ENCODE data around the gene MAML2.

Gene MAML2

DNA sequence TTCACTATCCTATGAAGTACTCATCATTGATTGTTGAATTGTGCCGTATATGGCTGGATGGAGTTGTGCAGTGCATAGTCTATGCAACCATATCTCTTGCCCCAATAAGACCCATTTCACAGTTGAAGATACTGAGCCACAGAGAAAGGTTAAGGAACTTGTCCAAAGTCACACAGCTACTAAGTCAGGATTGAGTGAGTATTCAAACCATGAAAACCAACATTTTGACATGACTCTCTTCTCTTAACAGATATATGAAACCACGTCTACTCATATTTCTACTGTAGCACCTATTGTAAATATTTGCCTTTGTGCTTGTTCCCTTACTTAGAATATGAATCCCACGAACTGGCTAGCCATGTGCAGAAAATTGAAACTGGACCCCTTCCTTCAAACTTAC, 58.1 kb downstream of the MAML2 start:
- H3K4me3 ChIP-seq (ENCODE audit: low read depth, low read length), result no peak overlapping the region
- TF ChIP-seq, protein P1, sequence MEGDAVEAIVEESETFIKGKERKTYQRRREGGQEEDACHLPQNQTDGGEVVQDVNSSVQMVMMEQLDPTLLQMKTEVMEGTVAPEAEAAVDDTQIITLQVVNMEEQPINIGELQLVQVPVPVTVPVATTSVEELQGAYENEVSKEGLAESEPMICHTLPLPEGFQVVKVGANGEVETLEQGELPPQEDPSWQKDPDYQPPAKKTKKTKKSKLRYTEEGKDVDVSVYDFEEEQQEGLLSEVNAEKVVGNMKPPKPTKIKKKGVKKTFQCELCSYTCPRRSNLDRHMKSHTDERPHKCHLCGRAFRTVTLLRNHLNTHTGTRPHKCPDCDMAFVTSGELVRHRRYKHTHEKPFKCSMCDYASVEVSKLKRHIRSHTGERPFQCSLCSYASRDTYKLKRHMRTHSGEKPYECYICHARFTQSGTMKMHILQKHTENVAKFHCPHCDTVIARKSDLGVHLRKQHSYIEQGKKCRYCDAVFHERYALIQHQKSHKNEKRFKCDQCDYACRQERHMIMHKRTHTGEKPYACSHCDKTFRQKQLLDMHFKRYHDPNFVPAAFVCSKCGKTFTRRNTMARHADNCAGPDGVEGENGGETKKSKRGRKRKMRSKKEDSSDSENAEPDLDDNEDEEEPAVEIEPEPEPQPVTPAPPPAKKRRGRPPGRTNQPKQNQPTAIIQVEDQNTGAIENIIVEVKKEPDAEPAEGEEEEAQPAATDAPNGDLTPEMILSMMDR (IDR thresholded peaks at IDR 0.05; ENCODE audit: low read depth, low read length), result no peak

DNA sequence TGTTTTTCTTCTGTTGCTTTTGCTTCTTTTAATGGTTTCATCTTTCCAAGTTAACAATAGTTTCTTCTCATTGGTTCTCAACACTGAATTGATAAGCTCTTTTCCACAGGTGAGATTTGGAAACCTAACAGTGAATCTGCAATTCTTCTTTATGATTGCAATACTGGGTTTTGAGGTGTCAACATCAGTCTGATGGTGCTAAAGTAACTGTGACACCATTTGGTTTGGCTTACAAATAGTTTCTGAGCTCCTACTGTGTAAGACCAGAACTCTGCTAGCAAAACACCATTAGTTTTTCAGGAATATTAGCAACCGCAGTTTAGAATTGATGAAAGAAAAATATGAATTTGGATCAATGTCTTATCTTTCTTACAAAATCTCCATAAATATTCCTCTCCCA, 58.6 kb downstream of the MAML2 start:
- H3K4me3 ChIP-seq (ENCODE audit: low read depth, low read length), result no peak overlapping the region
- TF ChIP-seq, protein P1 (IDR thresholded peaks at IDR 0.05; ENCODE audit: low read depth, low read length), result no peak

DNA sequence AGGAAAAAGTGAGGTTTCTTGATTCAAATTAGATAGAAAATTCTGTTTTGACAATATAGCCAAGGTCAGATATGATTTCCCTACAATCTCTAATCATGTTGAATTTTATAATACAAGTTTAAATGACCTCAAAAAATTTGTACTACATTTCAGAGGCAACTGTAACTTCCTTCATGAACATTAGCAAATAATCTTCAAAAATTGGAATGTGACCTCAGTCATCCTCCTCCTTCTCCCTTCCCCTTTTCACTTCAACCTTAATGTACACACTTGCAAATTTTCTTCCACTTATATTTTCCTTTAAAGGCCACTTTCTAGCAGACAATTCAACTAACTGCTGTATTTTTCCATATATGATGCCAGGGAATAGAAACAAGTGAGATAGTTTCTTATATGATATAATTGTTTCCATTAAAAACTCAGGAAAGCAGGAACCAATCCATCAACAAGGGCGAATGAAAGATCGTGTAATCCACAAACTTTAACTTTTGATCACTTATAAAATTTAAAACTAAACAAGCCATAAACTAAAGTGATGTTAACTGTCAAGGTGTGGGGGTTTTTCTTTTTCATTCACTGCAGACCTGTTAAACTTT, 60.3 kb downstream of the MAML2 start:
- TF ChIP-seq, protein P1 (IDR thresholded peaks at IDR 0.05; ENCODE audit: low read depth, low read length), result no peak

DNA sequence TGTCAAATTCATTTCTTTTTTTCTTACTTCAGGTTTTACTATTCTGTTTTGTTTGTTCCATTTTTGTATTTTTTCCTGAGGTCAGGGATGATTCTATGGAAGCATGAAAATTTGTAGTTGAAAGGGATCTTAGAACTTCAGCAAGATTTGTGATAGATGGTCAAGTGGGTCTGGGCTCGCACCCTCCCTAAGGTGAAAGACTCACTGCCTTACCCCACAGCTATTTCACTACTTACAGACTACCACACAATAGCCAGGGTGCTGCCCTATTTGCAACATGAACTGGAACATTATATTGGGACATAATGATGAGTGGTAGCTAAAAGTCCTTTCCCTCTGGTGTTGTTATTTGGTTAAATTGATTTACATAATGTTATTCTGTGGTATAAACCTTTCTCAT, 62.6 kb downstream of the MAML2 start:
- TF ChIP-seq, protein P1 (IDR thresholded peaks at IDR 0.05; ENCODE audit: low read depth, low read length), result no peak

More for the DNA sequence above, 60.3 kb downstream of the MAML2 start:
- no peak overlapping the region for H3K4me3 ChIP-seq (ENCODE audit: low read depth, low read length)

DNA sequence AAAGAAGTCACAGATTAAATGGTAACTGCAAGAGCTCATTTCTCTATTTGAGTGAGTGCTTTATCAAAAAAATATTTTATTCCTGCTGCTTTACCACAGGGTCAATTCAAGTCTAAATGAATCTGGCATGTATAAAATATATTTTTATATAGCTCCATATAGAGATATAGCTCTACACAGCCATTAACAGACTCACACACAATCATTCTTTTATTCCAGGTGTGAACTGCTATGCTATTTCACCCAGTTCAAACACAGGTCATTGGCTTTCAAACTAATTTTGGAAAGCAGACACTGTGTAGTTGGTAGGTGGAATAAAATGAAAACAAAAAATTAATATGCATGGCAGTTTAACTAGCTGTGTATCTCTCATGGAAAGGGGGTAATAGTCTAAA, 63.1 kb downstream of the MAML2 start:
- TF ChIP-seq, protein P1 (IDR thresholded peaks at IDR 0.05; ENCODE audit: low read depth, low read length), result no peak
- H3K4me3 ChIP-seq (ENCODE audit: low read depth, low read length), result no peak overlapping the region

More for the DNA sequence above, 62.6 kb downstream of the MAML2 start:
- no peak overlapping the region for H3K4me3 ChIP-seq (ENCODE audit: low read depth, low read length)

DNA sequence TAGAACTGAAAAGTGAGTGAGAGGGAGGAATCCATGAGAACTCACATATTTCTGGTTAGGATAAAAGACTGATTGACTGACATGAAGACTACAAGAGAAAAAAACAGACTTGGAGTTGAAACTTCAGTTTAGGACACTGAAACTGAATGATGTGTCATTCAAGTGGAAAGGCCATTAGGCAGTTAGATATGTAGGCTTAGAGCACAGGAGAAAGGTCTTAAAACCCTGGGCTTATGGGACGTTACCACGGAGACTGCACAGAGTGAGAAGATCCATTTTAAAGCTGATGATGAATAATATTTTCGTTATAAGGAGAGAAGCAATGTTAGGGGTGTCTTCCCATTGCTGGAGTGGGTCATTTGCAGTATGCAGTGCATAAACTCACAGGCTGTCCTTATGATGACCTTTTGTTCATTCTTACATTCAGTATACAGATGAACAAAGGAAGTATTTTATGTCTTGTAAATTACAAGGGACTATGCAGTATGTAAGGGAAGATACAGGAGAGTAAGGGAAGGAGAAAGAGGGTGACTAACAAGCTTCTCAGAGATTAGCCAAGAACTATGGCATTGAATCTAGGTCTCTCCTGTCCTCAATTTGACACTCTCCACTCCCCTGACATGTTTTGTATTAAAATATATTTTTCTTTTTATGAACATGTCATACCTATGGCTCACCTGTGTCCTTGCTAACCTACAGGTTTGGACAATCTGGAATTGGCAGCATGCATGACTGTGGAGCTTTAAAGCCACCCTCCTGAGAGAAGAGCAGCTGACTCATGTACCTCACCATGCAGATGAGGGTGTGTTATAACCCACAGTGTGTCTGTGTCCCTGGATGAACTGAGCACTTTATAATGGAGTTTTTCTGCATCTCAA, 63.7 kb downstream of the MAML2 start:
- H3K4me3 ChIP-seq (ENCODE audit: low read depth, low read length), result no peak overlapping the region
- TF ChIP-seq, protein P1 (IDR thresholded peaks at IDR 0.05; ENCODE audit: low read depth, low read length), result no peak

Data from WI38 (cell line).